HEK293 (cell line): ENCODE measurements around the gene FHIT.

Experiments
- CTCF ChIP-seq: fragments of 450-650 bp; formaldehyde crosslinking; IDR thresholded peaks from 2 replicates; pipeline ENCODE4 v1.5.1; 2016; ENCODE audit warnings: missing biosample characterization, missing genetic modification characterization
- REST ChIP-seq: fragments of 450-650 bp; formaldehyde crosslinking; IDR thresholded peaks from 2 replicates; pipeline ENCODE4 v1.5.1; 2016; ENCODE audit warnings: missing biosample characterization, missing genetic modification characterization
- ZNF157 ChIP-seq: fragments of 450-650 bp; formaldehyde crosslinking; IDR thresholded peaks from 2 replicates; pipeline ENCODE4 v1.5.1; 2016; ENCODE audit warnings: missing biosample characterization, missing genetic modification characterization
- ZNF175 ChIP-seq: fragments of 450-650 bp; formaldehyde crosslinking; IDR thresholded peaks from 2 replicates; pipeline ENCODE4 v1.5.1; 2016; ENCODE audit warnings: missing biosample characterization, missing genetic modification characterization
- ZNF2 ChIP-seq: fragments of 450-650 bp; formaldehyde crosslinking; IDR thresholded peaks from 2 replicates; pipeline ENCODE4 v1.5.1; 2016; ENCODE audit warnings: missing biosample characterization, missing genetic modification characterization
- ZNF398 ChIP-seq: fragments of 450-650 bp; formaldehyde crosslinking; IDR thresholded peaks from 2 replicates; pipeline ENCODE4 v1.5.1; 2017; ENCODE audit warnings: missing biosample characterization, missing genetic modification characterization
- ZNF433 ChIP-seq: fragments of 450-650 bp; formaldehyde crosslinking; IDR thresholded peaks from 2 replicates; pipeline ENCODE4 v1.5.1; 2016; ENCODE audit warnings: missing biosample characterization, missing genetic modification characterization, low read depth
- ZNF639 ChIP-seq: fragments of 450-650 bp; formaldehyde crosslinking; IDR thresholded peaks from 2 replicates; pipeline ENCODE4 v1.5.1; 2016; ENCODE audit warnings: missing biosample characterization, missing genetic modification characterization
- ZNF792 ChIP-seq: fragments of 450-650 bp; formaldehyde crosslinking; IDR thresholded peaks from 2 replicates; pipeline ENCODE4 v1.5.1; 2016; ENCODE audit warnings: missing biosample characterization, missing genetic modification characterization

- no peak for TF ChIP-seq REST (tag by site-specific recombination)
- TF ChIP-seq ZNF157: no peak
- no peak for TF ChIP-seq ZNF398 (tag by site-specific recombination)
- TF ChIP-seq CTCF (tag by site-specific recombination): no peak
- TF ChIP-seq ZNF175 (tag by site-specific recombination): no peak
- TF ChIP-seq ZNF433 (tag by site-specific recombination): no peak
- TF ChIP-seq ZNF792: no peak
- TF ChIP-seq ZNF2: no peak
- no peak for TF ChIP-seq ZNF639 (tag by site-specific recombination)
Measured at GRCh38 chr3:60388731-60389130, 862.5 kb downstream of the FHIT start.
